Measurements from ENCODE around the gene ELK1.
A peak's percentile ranks its signal among the peaks of the same experiment; 100 is the strongest.

The ELK1 gene

GRCh38 chrX:47628982-47629381 is 21.4 kb downstream of the ELK1 start:
- no peaks in the 10 kb centered on the region for H3K36me3 ChIP-seq (ENCODE audit: control insufficient read depth, insufficient read depth, low read length)
- no peak overlapping the region for H3K27ac ChIP-seq (ENCODE audit: low read depth, low read length)
- H3K4me1 ChIP-seq (ENCODE audit: control insufficient read depth, insufficient read depth, low read length): peaks cover 15% of the 10 kb centered on the region; the same call in 1 of the 2 replicates
- H3K9ac ChIP-seq (ENCODE audit: low read length): no peak overlapping the region
- H3K27me3 ChIP-seq (ENCODE audit: control insufficient read depth, insufficient read depth, low read length): peaks cover 3% of the 10 kb centered on the region; the same call in 1 of the 2 replicates
- no peak overlapping the region for H3K4me3 ChIP-seq (ENCODE audit: low read depth, low read length)
- peaks cover 14% of the 10 kb centered on the region; the same call in 1 of the 2 replicates for H3K9me3 ChIP-seq (ENCODE audit: control insufficient read depth, insufficient read depth, low read depth, low read length)

GRCh38 chrX:47625365-47625764 is 25.0 kb downstream of the ELK1 start:
- Histone ChIP-seq H3K4me1 (ENCODE audit: control insufficient read depth, insufficient read depth, low read length) (peaks cover 17% of the 10 kb centered on the region; the same call in 1 of the 2 replicates), H3K27me3 (ENCODE audit: control insufficient read depth, insufficient read depth, low read length) (peaks cover 31% of the 10 kb centered on the region; the same call in 1 of the 2 replicates), H3K36me3 (ENCODE audit: control insufficient read depth, insufficient read depth, low read length) (no peaks in the 10 kb centered on the region), H3K27ac (ENCODE audit: low read depth, low read length) (no peak overlapping the region), H3K9ac (ENCODE audit: low read length) (no peak overlapping the region), H3K4me3 (ENCODE audit: low read depth, low read length) (no peak overlapping the region), H3K9me3 (ENCODE audit: control insufficient read depth, insufficient read depth, low read depth, low read length) (peaks cover 12% of the 10 kb centered on the region; the same call in 1 of the 2 replicates)

- H3K4me3 ChIP-seq (ENCODE audit: low read depth, low read length): peak overlapping the region; percentile 53
- peaks cover 12% of the 10 kb centered on the region; the same call in 1 of the 2 replicates for H3K9me3 ChIP-seq (ENCODE audit: control insufficient read depth, insufficient read depth, low read depth, low read length)
- no peak overlapping the region for H3K9ac ChIP-seq (ENCODE audit: low read length)
- no peak overlapping the region for H3K27ac ChIP-seq (ENCODE audit: low read depth, low read length)
- peaks cover 5% of the 10 kb centered on the region; the same call in 1 of the 2 replicates for H3K4me1 ChIP-seq (ENCODE audit: control insufficient read depth, insufficient read depth, low read length)
- no peaks in the 10 kb centered on the region for H3K36me3 ChIP-seq (ENCODE audit: control insufficient read depth, insufficient read depth, low read length)
- peaks cover 38% of the 10 kb centered on the region for H3K27me3 ChIP-seq (ENCODE audit: control insufficient read depth, insufficient read depth, low read length)
Measured at GRCh38 chrX:47623540-47624027, 26.8 kb downstream of the ELK1 start.

- no peak overlapping the region for H3K9ac ChIP-seq (ENCODE audit: low read length)
Measured at GRCh38 chrX:47621851-47622250, 28.5 kb downstream of the ELK1 start.

GRCh38 chrX:47620303-47620685 is 30.1 kb downstream of the ELK1 start:
- no peak overlapping the region for H3K9ac ChIP-seq (ENCODE audit: low read length)
- H3K9me3 ChIP-seq (ENCODE audit: control insufficient read depth, insufficient read depth, low read depth, low read length): no peaks in the 10 kb centered on the region; the same call in 1 of the 2 replicates
- peak overlapping the region; percentile 50 for H3K4me3 ChIP-seq (ENCODE audit: low read depth, low read length)
- peaks cover 5% of the 10 kb centered on the region; the same call in 1 of the 2 replicates for H3K4me1 ChIP-seq (ENCODE audit: control insufficient read depth, insufficient read depth, low read length)
- H3K27me3 ChIP-seq (ENCODE audit: control insufficient read depth, insufficient read depth, low read length): peaks cover 48% of the 10 kb centered on the region
- H3K27ac ChIP-seq (ENCODE audit: low read depth, low read length): no peak overlapping the region
- no peaks in the 10 kb centered on the region for H3K36me3 ChIP-seq (ENCODE audit: control insufficient read depth, insufficient read depth, low read length)

More at GRCh38 chrX:47621851-47622250, 28.5 kb downstream of the ELK1 start:
- H3K27me3 ChIP-seq (ENCODE audit: control insufficient read depth, insufficient read depth, low read length): peaks cover 48% of the 10 kb centered on the region
- H3K9me3 ChIP-seq (ENCODE audit: control insufficient read depth, insufficient read depth, low read depth, low read length): peaks cover 4% of the 10 kb centered on the region; the same call in 1 of the 2 replicates
- H3K36me3 ChIP-seq (ENCODE audit: control insufficient read depth, insufficient read depth, low read length): no peaks in the 10 kb centered on the region
- H3K27ac ChIP-seq (ENCODE audit: low read depth, low read length): no peak overlapping the region
- peaks cover 5% of the 10 kb centered on the region; the same call in 1 of the 2 replicates for H3K4me1 ChIP-seq (ENCODE audit: control insufficient read depth, insufficient read depth, low read length)
- no peak overlapping the region for H3K4me3 ChIP-seq (ENCODE audit: low read depth, low read length)

- Histone ChIP-seq H3K27me3 (ENCODE audit: control insufficient read depth, insufficient read depth, low read length) (peaks cover 48% of the 10 kb centered on the region), H3K4me1 (ENCODE audit: control insufficient read depth, insufficient read depth, low read length) (peaks cover 5% of the 10 kb centered on the region; the same call in 1 of the 2 replicates), H3K9me3 (ENCODE audit: control insufficient read depth, insufficient read depth, low read depth, low read length) (no peaks in the 10 kb centered on the region; the same call in 1 of the 2 replicates), H3K27ac (ENCODE audit: low read depth, low read length) (no peak within 1 kb of the TSS), H3K4me3 (ENCODE audit: low read depth, low read length) (peak within 1 kb of the TSS; percentile 61), H3K36me3 (ENCODE audit: control insufficient read depth, insufficient read depth, low read length) (no peaks in the 10 kb centered on the region), H3K9ac (ENCODE audit: low read length) (no peak within 1 kb of the TSS)
Measured at GRCh38 chrX:47619486-47620302, 30.7 kb downstream of the ELK1 start, which contains the start of gene SYN1. Gene SYN1, minus strand, starts transcription at chrX:47619857. Its CDS starts 129 bp downstream, at chrX:47619728.

- Histone ChIP-seq H3K4me1 (ENCODE audit: control insufficient read depth, insufficient read depth, low read length) (peaks cover 2% of the 10 kb centered on the region; the same call in 1 of the 2 replicates), H3K4me3 (ENCODE audit: low read depth, low read length) (peak overlapping the region; percentile 61), H3K36me3 (ENCODE audit: control insufficient read depth, insufficient read depth, low read length) (no peaks in the 10 kb centered on the region), H3K27me3 (ENCODE audit: control insufficient read depth, insufficient read depth, low read length) (peaks cover 45% of the 10 kb centered on the region), H3K9ac (ENCODE audit: low read length) (no peak overlapping the region), H3K27ac (ENCODE audit: low read depth, low read length) (no peak overlapping the region), H3K9me3 (ENCODE audit: control insufficient read depth, insufficient read depth, low read depth, low read length) (peaks cover 1% of the 10 kb centered on the region; the same call in 1 of the 2 replicates)
Measured at GRCh38 chrX:47618923-47619485, 31.4 kb downstream of the ELK1 start.

- no peak overlapping the region for H3K9ac ChIP-seq (ENCODE audit: low read length)
- no peak overlapping the region for H3K27ac ChIP-seq (ENCODE audit: low read depth, low read length)
- no peaks in the 10 kb centered on the region for H3K4me1 ChIP-seq (ENCODE audit: control insufficient read depth, insufficient read depth, low read length)
- peaks cover 17% of the 10 kb centered on the region; the same call in 1 of the 2 replicates for H3K9me3 ChIP-seq (ENCODE audit: control insufficient read depth, insufficient read depth, low read depth, low read length)
- no peaks in the 10 kb centered on the region for H3K36me3 ChIP-seq (ENCODE audit: control insufficient read depth, insufficient read depth, low read length)
- H3K4me3 ChIP-seq (ENCODE audit: low read depth, low read length): no peak overlapping the region
- peaks cover 16% of the 10 kb centered on the region for H3K27me3 ChIP-seq (ENCODE audit: control insufficient read depth, insufficient read depth, low read length)
Measured at GRCh38 chrX:47614618-47615017, 35.7 kb downstream of the ELK1 start.

- Histone ChIP-seq H3K36me3 (ENCODE audit: control insufficient read depth, insufficient read depth, low read length) (no peaks in the 10 kb centered on the region), H3K27me3 (ENCODE audit: control insufficient read depth, insufficient read depth, low read length) (peaks cover 4% of the 10 kb centered on the region; the same call in 1 of the 2 replicates), H3K9me3 (ENCODE audit: control insufficient read depth, insufficient read depth, low read depth, low read length) (peaks cover 23% of the 10 kb centered on the region; the same call in 1 of the 2 replicates), H3K27ac (ENCODE audit: low read depth, low read length) (no peak overlapping the region), H3K4me3 (ENCODE audit: low read depth, low read length) (no peak overlapping the region), H3K4me1 (ENCODE audit: control insufficient read depth, insufficient read depth, low read length) (peaks cover 12% of the 10 kb centered on the region), H3K9ac (ENCODE audit: low read length) (no peak overlapping the region)
Measured at GRCh38 chrX:47613082-47613481, 37.3 kb downstream of the ELK1 start.

GRCh38 chrX:47612418-47612817 is 37.9 kb downstream of the ELK1 start:
- no peak overlapping the region for H3K9ac ChIP-seq (ENCODE audit: low read length)
- peaks cover 23% of the 10 kb centered on the region; the same call in 1 of the 2 replicates for H3K9me3 ChIP-seq (ENCODE audit: control insufficient read depth, insufficient read depth, low read depth, low read length)
- no peaks in the 10 kb centered on the region; the same call in 1 of the 2 replicates for H3K27me3 ChIP-seq (ENCODE audit: control insufficient read depth, insufficient read depth, low read length)
- H3K27ac ChIP-seq (ENCODE audit: low read depth, low read length): no peak overlapping the region
- H3K36me3 ChIP-seq (ENCODE audit: control insufficient read depth, insufficient read depth, low read length): no peaks in the 10 kb centered on the region
- H3K4me1 ChIP-seq (ENCODE audit: control insufficient read depth, insufficient read depth, low read length): peaks cover 14% of the 10 kb centered on the region
- no peak overlapping the region for H3K4me3 ChIP-seq (ENCODE audit: low read depth, low read length)
